ENCODE measurements around the gene OR6A2. TPM values are rescaled to one million over a fixed set of nuclear protein-coding genes. Genes with fewer than 3 reads are reported as not detected.

Gene OR6A2
- total RNA-seq, 1 experiment from 2014 or later = 0.33 TPM

GRCh38 chr11:6834021-6834420 lies 34.5 kb upstream of the OR6A2 start:
- no peaks in the 10 kb centered on the region for H3K23me2 ChIP-seq (ENCODE audit: insufficient read length, low read depth, low read length, poor library complexity, severe bottlenecking)
- H3K56ac ChIP-seq (ENCODE audit: insufficient read length, low read depth, low read length) = no peak overlapping the region
- no peak overlapping the region for H3T11ph ChIP-seq (ENCODE audit: low read length)
- H4K91ac ChIP-seq (ENCODE audit: insufficient read length, low read depth, low read length) = no peak overlapping the region
- H3K9me3 ChIP-seq (ENCODE audit: control insufficient read depth, low read depth, low read length) = no peaks in the 10 kb centered on the region
- no CpG with 5 or more reads among the region's 1 CpG for WGBS (ENCODE audit: extremely low coverage, insufficient read length, low lambda C conversion rate)
- H2BK20ac ChIP-seq (ENCODE audit: low read depth, low read length, poor library complexity, severe bottlenecking) = no peak overlapping the region
- H3K4ac ChIP-seq (ENCODE audit: low read depth, low read length) = no peak overlapping the region
- no peaks in the 10 kb centered on the region for H4K20me1 ChIP-seq (ENCODE audit: control insufficient read depth, insufficient read depth, insufficient read length)
- H3K4me2 ChIP-seq (ENCODE audit: insufficient read depth, insufficient read length, low read length) = no peak overlapping the region
- Mint-ChIP-seq H3K27ac (no peak overlapping the region), H3K4me1 (no peaks in the 10 kb centered on the region), H3K27me3 (ENCODE audit: low read depth) (no peaks in the 10 kb centered on the region), H3K36me3 (ENCODE audit: insufficient read depth in 1 of 3, low read depth in 3 of 3) (no peaks in the 10 kb centered on the region), H3K9me3 (no peaks in the 10 kb centered on the region), H3K4me3 (no peak overlapping the region)
- H4K8ac ChIP-seq (replicated peaks; ENCODE audit: insufficient read length, low read depth, low read length) = no peak overlapping the region
- no peak overlapping the region for H2BK12ac ChIP-seq (ENCODE audit: insufficient read length, low read depth, low read length)
- no peak overlapping the region for H3K23ac ChIP-seq (ENCODE audit: insufficient read length, low read depth, low read length)
- no peaks in the 10 kb centered on the region for H3K27me3 ChIP-seq (ENCODE audit: insufficient read depth, low read length)
- H3K9ac ChIP-seq (ENCODE audit: extremely low read depth, insufficient read length, low read length) = no peak overlapping the region
- no peaks in the 10 kb centered on the region for H3K4me1 ChIP-seq (ENCODE audit: insufficient read depth, low read length)
- H3K79me2 ChIP-seq (ENCODE audit: insufficient read depth, low read length) = no peaks in the 10 kb centered on the region
- DNase-seq = no peak
- TF ChIP-seq CTCF (conservative IDR thresholded peaks at IDR 0.05) = no peak
- no peak overlapping the region for H3K14ac ChIP-seq (ENCODE audit: insufficient read depth, low read length)
- H3K18ac ChIP-seq (ENCODE audit: insufficient read length, low read depth, low read length) = no peak overlapping the region
- no peak overlapping the region for H2AFZ ChIP-seq (ENCODE audit: low read length)
- H3K27ac ChIP-seq (ENCODE audit: insufficient read length, low read depth, low read length) = no peak overlapping the region
- H4K5ac ChIP-seq (ENCODE audit: insufficient read length, low read depth, low read length) = no peak overlapping the region
- no peak overlapping the region for H2AK5ac ChIP-seq (ENCODE audit: insufficient read length, low read length)
- H2BK120ac ChIP-seq (ENCODE audit: low read depth, low read length, poor library complexity, severe bottlenecking) = no peak overlapping the region
- H2BK5ac ChIP-seq (ENCODE audit: insufficient read length, low read length) = no peak overlapping the region
- no peak overlapping the region for H2BK15ac ChIP-seq (ENCODE audit: low read depth, low read length)
- H3K79me1 ChIP-seq (ENCODE audit: insufficient read depth, low read depth, low read length, poor library complexity, severe bottlenecking) = no peaks in the 10 kb centered on the region

Measured in H9 (cell line).